ENCODE results near the gene TSFM.

Gene TSFM

DNA sequence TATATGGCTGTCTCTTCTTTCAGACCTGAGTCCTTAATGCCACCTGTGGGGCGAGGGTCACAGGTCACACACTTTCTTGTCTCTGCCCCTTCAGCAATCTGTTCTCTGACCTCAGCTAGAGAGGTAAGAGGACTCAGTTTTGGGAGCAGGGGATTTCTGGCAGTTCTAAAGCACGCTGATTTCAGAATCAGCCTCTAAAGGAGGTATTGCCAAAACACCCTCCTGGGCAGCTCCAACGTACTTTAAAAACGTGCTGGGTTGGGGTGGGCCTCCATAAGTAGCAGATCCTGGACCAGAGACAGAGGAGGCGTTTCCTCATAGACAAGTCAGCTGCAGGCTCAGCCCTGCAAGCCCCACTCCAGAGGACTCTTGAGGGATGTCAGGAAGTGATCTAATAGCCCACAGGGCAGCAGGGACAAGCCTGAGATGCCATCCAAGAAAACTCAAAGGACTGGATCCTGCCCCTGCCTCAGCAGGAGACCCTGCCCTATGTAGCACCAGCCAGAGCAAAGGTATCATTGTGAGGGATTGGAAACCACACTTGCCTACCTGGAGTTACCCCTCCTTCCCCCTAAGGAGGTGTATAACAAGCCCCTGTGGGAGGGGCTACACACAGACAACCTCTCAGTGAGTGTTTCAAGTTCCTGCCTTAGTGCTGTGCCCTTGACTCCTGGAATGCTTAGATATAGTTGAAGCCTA, 55.4 kb downstream of the TSFM start:
- peaks cover 36% of the 10 kb centered on the region for H3K4me1 ChIP-seq (ENCODE audit: insufficient read depth, low read length, severe bottlenecking)

DNA sequence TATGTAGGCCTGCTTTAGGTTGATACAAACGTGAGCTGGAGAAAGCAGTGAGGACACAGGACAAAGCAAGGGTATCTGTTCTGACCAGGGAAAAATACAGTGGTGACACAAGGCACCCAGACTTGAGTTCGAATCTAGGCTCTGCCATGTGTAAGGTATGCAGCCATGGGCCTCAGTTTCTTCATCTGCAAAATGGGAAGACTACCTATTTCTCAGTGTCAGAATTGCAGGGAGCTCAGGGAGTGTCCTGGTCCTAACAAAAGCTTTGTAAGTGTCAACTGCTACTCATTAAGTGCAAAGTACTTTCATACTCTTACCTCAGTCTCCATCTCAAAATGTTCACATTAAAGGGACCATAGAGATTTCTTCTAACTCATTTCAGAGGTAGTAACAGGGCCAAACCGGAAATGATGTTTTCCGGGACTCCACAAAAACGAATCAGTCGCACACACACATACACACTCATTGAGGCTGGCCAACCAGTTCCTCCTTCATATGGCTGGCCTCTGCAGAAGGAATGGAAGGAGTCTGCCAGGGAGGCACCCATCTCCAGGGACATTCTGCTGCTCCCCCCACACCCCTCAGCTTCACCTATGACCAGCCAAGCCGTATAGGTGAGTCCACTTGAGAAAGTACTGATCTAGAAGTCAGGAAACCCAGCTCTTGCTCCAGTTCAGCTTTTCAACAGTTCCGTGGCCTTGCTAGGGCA, 56.2 kb downstream of the TSFM start:
- Histone ChIP-seq H4K20me1 (ENCODE audit: insufficient read depth, low read length) (no peaks in the 10 kb centered on the region), H2AFZ (ENCODE audit: low read length) (no peak overlapping the region), H3K4me3 (ENCODE audit: low read depth, low read length, poor library complexity, severe bottlenecking) (no peak overlapping the region), H3F3A (ENCODE audit: insufficient read depth, low read length) (no peaks in the 10 kb centered on the region), H3K79me2 (ENCODE audit: insufficient read depth, low read length) (no peaks in the 10 kb centered on the region), H3K4me1 (ENCODE audit: insufficient read depth, low read length, severe bottlenecking) (peaks cover 38% of the 10 kb centered on the region), H3K27me3 (ENCODE audit: insufficient read depth, low read length) (no peaks in the 10 kb centered on the region), H3K4me2 (ENCODE audit: low read length) (no peak overlapping the region), H3K27ac (ENCODE audit: low read depth, low read length, poor library complexity, severe bottlenecking) (no peak overlapping the region), H3K9ac (ENCODE audit: low read length) (no peak overlapping the region), H3K9me2 (ENCODE audit: low read depth, low read length) (no peaks in the 10 kb centered on the region), H3K36me3 (ENCODE audit: insufficient read depth, low read length) (no peaks in the 10 kb centered on the region), H3K9me3 (ENCODE audit: low read length) (no peaks in the 10 kb centered on the region)
- TF ChIP-seq, protein P1, sequence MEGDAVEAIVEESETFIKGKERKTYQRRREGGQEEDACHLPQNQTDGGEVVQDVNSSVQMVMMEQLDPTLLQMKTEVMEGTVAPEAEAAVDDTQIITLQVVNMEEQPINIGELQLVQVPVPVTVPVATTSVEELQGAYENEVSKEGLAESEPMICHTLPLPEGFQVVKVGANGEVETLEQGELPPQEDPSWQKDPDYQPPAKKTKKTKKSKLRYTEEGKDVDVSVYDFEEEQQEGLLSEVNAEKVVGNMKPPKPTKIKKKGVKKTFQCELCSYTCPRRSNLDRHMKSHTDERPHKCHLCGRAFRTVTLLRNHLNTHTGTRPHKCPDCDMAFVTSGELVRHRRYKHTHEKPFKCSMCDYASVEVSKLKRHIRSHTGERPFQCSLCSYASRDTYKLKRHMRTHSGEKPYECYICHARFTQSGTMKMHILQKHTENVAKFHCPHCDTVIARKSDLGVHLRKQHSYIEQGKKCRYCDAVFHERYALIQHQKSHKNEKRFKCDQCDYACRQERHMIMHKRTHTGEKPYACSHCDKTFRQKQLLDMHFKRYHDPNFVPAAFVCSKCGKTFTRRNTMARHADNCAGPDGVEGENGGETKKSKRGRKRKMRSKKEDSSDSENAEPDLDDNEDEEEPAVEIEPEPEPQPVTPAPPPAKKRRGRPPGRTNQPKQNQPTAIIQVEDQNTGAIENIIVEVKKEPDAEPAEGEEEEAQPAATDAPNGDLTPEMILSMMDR (IDR thresholded peaks at IDR 0.05; ENCODE audit: low read length): no peak
- no peak for TF ChIP-seq EZH2 (IDR thresholded peaks at IDR 0.05; ENCODE audit: borderline replicate concordance, low read length)

More for the DNA sequence above, 55.4 kb downstream of the TSFM start:
- Histone ChIP-seq H3K9me3 (ENCODE audit: low read length) (no peaks in the 10 kb centered on the region), H4K20me1 (ENCODE audit: insufficient read depth, low read length) (no peaks in the 10 kb centered on the region), H3K4me3 (ENCODE audit: low read depth, low read length, poor library complexity, severe bottlenecking) (no peak overlapping the region), H3K27ac (ENCODE audit: low read depth, low read length, poor library complexity, severe bottlenecking) (no peak overlapping the region), H3K9me2 (ENCODE audit: low read depth, low read length) (no peaks in the 10 kb centered on the region), H3F3A (ENCODE audit: insufficient read depth, low read length) (no peaks in the 10 kb centered on the region), H2AFZ (ENCODE audit: low read length) (no peak overlapping the region), H3K9ac (ENCODE audit: low read length) (no peak overlapping the region), H3K27me3 (ENCODE audit: insufficient read depth, low read length) (no peaks in the 10 kb centered on the region), H3K36me3 (ENCODE audit: insufficient read depth, low read length) (no peaks in the 10 kb centered on the region), H3K4me2 (ENCODE audit: low read length) (no peak overlapping the region), H3K79me2 (ENCODE audit: insufficient read depth, low read length) (no peaks in the 10 kb centered on the region)
- no peak for TF ChIP-seq EZH2 (IDR thresholded peaks at IDR 0.05; ENCODE audit: borderline replicate concordance, low read length)
- TF ChIP-seq, protein P1 (IDR thresholded peaks at IDR 0.05; ENCODE audit: low read length): no peak

DNA sequence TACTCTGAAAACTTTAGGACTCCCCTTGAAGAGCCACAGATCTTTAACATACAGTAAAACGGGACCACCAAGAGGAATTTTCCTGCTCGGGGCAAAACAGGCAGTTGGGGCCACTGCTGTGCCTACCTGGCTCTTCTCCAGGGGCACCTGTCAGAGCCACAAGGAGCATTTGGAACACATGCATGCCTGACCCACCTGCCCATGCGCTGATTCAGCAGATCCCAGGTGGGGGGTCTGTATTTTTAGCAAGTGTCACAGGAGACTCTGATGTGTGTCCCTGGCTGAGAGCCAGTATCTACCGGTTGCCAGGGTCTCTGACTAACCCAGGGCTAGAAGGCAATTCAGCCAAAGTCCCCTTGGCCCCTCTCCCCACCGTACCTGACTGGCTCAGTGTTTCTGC, 57.4 kb downstream of the TSFM start:
- Histone ChIP-seq H2AFZ (ENCODE audit: low read length) (no peak overlapping the region), H3K27me3 (ENCODE audit: insufficient read depth, low read length) (no peaks in the 10 kb centered on the region), H3K79me2 (ENCODE audit: insufficient read depth, low read length) (no peaks in the 10 kb centered on the region), H3F3A (ENCODE audit: insufficient read depth, low read length) (no peaks in the 10 kb centered on the region), H3K9me3 (ENCODE audit: low read length) (no peaks in the 10 kb centered on the region), H3K9ac (ENCODE audit: low read length) (no peak overlapping the region), H3K9me2 (ENCODE audit: low read depth, low read length) (no peaks in the 10 kb centered on the region), H3K27ac (ENCODE audit: low read depth, low read length, poor library complexity, severe bottlenecking) (no peak overlapping the region), H3K36me3 (ENCODE audit: insufficient read depth, low read length) (no peaks in the 10 kb centered on the region), H3K4me3 (ENCODE audit: low read depth, low read length, poor library complexity, severe bottlenecking) (no peak overlapping the region), H3K4me2 (ENCODE audit: low read length) (no peak overlapping the region), H3K4me1 (ENCODE audit: insufficient read depth, low read length, severe bottlenecking) (peaks cover 46% of the 10 kb centered on the region), H4K20me1 (ENCODE audit: insufficient read depth, low read length) (no peaks in the 10 kb centered on the region)
- TF ChIP-seq EZH2 (IDR thresholded peaks at IDR 0.05; ENCODE audit: borderline replicate concordance, low read length): no peak
- TF ChIP-seq, protein P1 (IDR thresholded peaks at IDR 0.05; ENCODE audit: low read length): no peak

Data from OCI-LY1 (cell line).